B cell (primary cell): ENCODE data around the gene MED27. TPM values are rescaled to one million over a fixed set of nuclear protein-coding genes. Genes with fewer than 3 reads are reported as not detected.

Experiments used
- ATAC-seq: fragments of 200-7000 bp; cut with Tn5 transposase; one replicate; pipeline ENCODE4 v1.10.0; 2021; ENCODE audit warnings: low read depth, mild to moderate bottlenecking, moderate number of reproducible peaks, moderate library complexity
- CTCF ChIA-PET: fragments of 350-600 bp; sonication (Branson Sonifier 250); formaldehyde crosslinking; loops from one replicate; lab custom pipeline; 2021; ENCODE audit warnings: antibody characterized with exemption, inconsistent platforms; lab: Charles Lee
- POLR2A ChIA-PET: fragments of 350-600 bp; sonication (Branson Sonifier 250); formaldehyde crosslinking; loops from one replicate; lab custom pipeline; 2021; ENCODE audit warnings: antibody characterized with exemption; lab: Charles Lee
- DNase-seq: peaks from one replicate; pipeline ENCODE4 v3.0.0; 2013
- H2AFZ ChIP-seq: 2 replicates; pipeline ENCODE4 v1.6.1; 2012; ENCODE audit warnings: mild to moderate bottlenecking, low read depth, low read length; ENCODE audit not compliant: insufficient read depth, poor library complexity, severe bottlenecking
- H3K27ac ChIP-seq, 2 donors: 1 replicate in 1 of 2; 2 replicates in 1 of 2; pipeline ENCODE4 v1.5.1; 2012 to 2013; ENCODE audit warnings: low read length in 2 of 2, mild to moderate bottlenecking in 2 of 2, moderate library complexity in 1 of 2
- H3K27me3 ChIP-seq, 4 experiments: fragments of 200-600 bp in 1 of 4; sonication (generic) in 1 of 4; replicated peaks in 1 of 4; 1 replicate in 2 of 4; 2 replicates in 2 of 4; pipeline versions ENCODE4 v1.6.1 to v1.7.0; 2013 to 2016; ENCODE audit warnings: low read length in 3 of 4, mild to moderate bottlenecking in 2 of 4, mixed read lengths in 1 of 4, moderate library complexity in 1 of 4; ENCODE audit not compliant: insufficient read depth in 4 of 4, control insufficient read depth in 3 of 4; ENCODE audit errors: control extremely low read depth in 1 of 4
- H3K36me3 ChIP-seq, 2 experiments: replicated peaks in 1 of 2; 1 replicate in 1 of 2; 2 replicates in 1 of 2; pipeline versions ENCODE4 v1.6.1 to v1.7.1; 2013; ENCODE audit warnings: low read length in 1 of 2; ENCODE audit not compliant: insufficient read depth in 2 of 2, control insufficient read depth in 1 of 2; ENCODE audit errors: control extremely low read depth in 1 of 2, extremely low read depth in 1 of 2
- H3K4me1 ChIP-seq, 2 donors: fragments of 200-600 bp in 1 of 2; sonication (generic) in 1 of 2; 1 replicate in 1 of 2; 2 replicates in 1 of 2; pipeline versions ENCODE4 v1.5.1 to v1.6.1; 2013 to 2017; ENCODE audit warnings: low read length in 2 of 2; ENCODE audit not compliant: control insufficient read depth in 2 of 2, insufficient read depth in 2 of 2
- H3K4me2 ChIP-seq: replicated peaks from 2 replicates; pipeline ENCODE3; 2012; ENCODE audit warnings: mild to moderate bottlenecking, low read depth, low read length; ENCODE audit not compliant: poor library complexity, severe bottlenecking
- H3K4me3 ChIP-seq, 5 experiments: fragments of 200-600 bp in 1 of 5; sonication (generic) in 1 of 5; 1 replicate in 3 of 5; 2 replicates in 2 of 5; pipeline versions ENCODE4 v1.5.1 to v1.7.0; 2011 to 2016; ENCODE audit warnings: low read length in 4 of 5, mild to moderate bottlenecking in 4 of 5, low read depth in 2 of 5, control low read depth in 1 of 5, moderate library complexity in 1 of 5; ENCODE audit not compliant: insufficient read depth in 1 of 5; ENCODE audit errors: control extremely low read depth in 1 of 5, extremely low read depth in 1 of 5
- H3K79me2 ChIP-seq: fragments of 200-600 bp; sonication (generic); one replicate; pipeline ENCODE4 v1.6.0; 2016; ENCODE audit warnings: low read length; ENCODE audit not compliant: control insufficient read depth, insufficient read depth
- H3K9ac ChIP-seq: fragments of 200-600 bp; sonication (generic); 2 replicates; pipeline ENCODE4 v1.6.1; 2017; ENCODE audit warnings: mild to moderate bottlenecking, low read length, moderate library complexity
- H3K9me3 ChIP-seq, 3 donors: one replicate each; pipeline versions ENCODE4 v1.6.1 to v1.7.1; 2013; ENCODE audit warnings: low read length in 2 of 3; ENCODE audit not compliant: control insufficient read depth in 2 of 3, insufficient read depth in 1 of 3; ENCODE audit errors: control extremely low read depth in 1 of 3
- H4K20me1 ChIP-seq: 2 replicates; pipeline ENCODE4 v1.6.0; 2012; ENCODE audit warnings: mild to moderate bottlenecking, low read length; ENCODE audit not compliant: insufficient read depth, control insufficient read depth, poor library complexity, severe bottlenecking
- H3K27ac Mint-ChIP-seq: one replicate; pipeline ENCODE4 v1.8.0; 2021; ENCODE audit warnings: mixed read lengths
- H3K27me3 Mint-ChIP-seq: one replicate; pipeline ENCODE4 v1.8.0; 2021; ENCODE audit warnings: mixed read lengths
- H3K4me1 Mint-ChIP-seq: one replicate; pipeline ENCODE4 v1.8.0; 2021; ENCODE audit warnings: mixed read lengths
- H3K4me3 Mint-ChIP-seq: one replicate; pipeline ENCODE4 v1.8.0; 2021; ENCODE audit warnings: mixed read lengths
- H3K9me3 Mint-ChIP-seq: one replicate; pipeline ENCODE4 v1.8.0; 2022; ENCODE audit warnings: mixed read lengths; ENCODE audit not compliant: insufficient read depth
- EZH2 ChIP-seq: IDR thresholded peaks from 2 replicates; pipeline ENCODE4 v1.6.1; 2012; ENCODE audit warnings: borderline replicate concordance, low read depth, mild to moderate bottlenecking, moderate library complexity, low read length; ENCODE audit not compliant: insufficient read depth, poor library complexity, severe bottlenecking
- WGBS: methylation state at CpG from one replicate; pipeline ENCODE4 v1.1.5; 2013; ENCODE audit warnings: missing lambda C conversion rate; ENCODE audit not compliant: insufficient coverage; 5-methylcytosine and 5-hydroxymethylcytosine counted together
- intact Hi-C: fragments of 100-400 bp; cut with micrococcal nuclease; formaldehyde crosslinking; loops from one replicate; pipeline ENCODE4 v1.10.0; 2022
- polyA plus RNA-seq: library from polyadenylated mRNA; depleted of rRNA; stranded (reverse); fragments of >200 nt; gene quantifications from 2 replicates; pipeline ENCODE4 v1.2.3, GENCODE V29; 2012
- total RNA-seq, 2 donors: library from RNA; stranded (reverse); fragments of 120-200 nt in 1 of 2; gene quantifications; 1 replicate in 1 of 2; 2 replicates in 1 of 2; pipeline versions ENCODE4 v1.2.3 to v1.2.4, GENCODE V29; 2013 to 2022
- TF ChIP-seq, protein P1 (sequence below): fragments of 200-600 bp; IDR thresholded peaks from one replicate; pipeline ENCODE4 v1.8.0; 2022; ENCODE audit warnings: antibody characterized with exemption, mild to moderate bottlenecking

MED27 gene
- total and polyA plus RNA-seq, 2 donors (not counting 1 experiment from before 2014, with no cell fraction given) = 17.4 to 17.7 TPM

DNA sequence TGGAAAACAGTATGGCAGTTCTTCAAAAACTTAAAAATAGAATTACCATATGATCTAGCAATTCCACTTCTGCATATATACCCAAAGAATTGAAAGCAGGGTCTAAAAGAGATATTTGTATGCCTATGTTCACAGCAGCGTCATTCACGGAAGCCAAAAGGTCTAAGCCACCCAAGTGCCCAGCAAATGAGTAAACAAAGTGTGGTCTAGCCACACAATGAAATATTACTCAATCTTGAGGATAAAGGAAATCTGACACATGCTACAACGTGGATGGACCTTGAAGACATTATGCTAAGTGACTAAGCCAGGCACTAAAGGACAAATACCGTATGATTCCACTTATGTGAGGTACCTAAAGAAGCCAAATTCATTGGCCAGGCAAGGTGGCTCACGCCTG, 11.1 kb upstream of the MED27 start:
- H3K4me3 Mint-ChIP-seq = no peak overlapping the region
- intact Hi-C loops = no loop called here
- H3K9me3 Mint-ChIP-seq = no peaks in the 10 kb centered on the region
- Histone ChIP-seq H3K36me3 (no peaks in the 10 kb centered on the region), H3K9ac (no peak overlapping the region), H3K27ac (no peak overlapping the region), H3K4me3 (no peak overlapping the region), H3K27me3 (peaks cover 0 to 4% (median 0%) of the 10 kb centered on the region in 4 experiments), H2AFZ (no peak overlapping the region), H3K9me3 (no peaks in the 10 kb centered on the region), H3K4me2 (no peak overlapping the region), H4K20me1 (no peaks in the 10 kb centered on the region), H3K4me1 (no peaks in the 10 kb centered on the region), H3K79me2 (no peaks in the 10 kb centered on the region)
- H3K27ac Mint-ChIP-seq = no peak overlapping the region
- ATAC-seq (no peak), DNase-seq (no peak)
- TF ChIP-seq, protein P1, sequence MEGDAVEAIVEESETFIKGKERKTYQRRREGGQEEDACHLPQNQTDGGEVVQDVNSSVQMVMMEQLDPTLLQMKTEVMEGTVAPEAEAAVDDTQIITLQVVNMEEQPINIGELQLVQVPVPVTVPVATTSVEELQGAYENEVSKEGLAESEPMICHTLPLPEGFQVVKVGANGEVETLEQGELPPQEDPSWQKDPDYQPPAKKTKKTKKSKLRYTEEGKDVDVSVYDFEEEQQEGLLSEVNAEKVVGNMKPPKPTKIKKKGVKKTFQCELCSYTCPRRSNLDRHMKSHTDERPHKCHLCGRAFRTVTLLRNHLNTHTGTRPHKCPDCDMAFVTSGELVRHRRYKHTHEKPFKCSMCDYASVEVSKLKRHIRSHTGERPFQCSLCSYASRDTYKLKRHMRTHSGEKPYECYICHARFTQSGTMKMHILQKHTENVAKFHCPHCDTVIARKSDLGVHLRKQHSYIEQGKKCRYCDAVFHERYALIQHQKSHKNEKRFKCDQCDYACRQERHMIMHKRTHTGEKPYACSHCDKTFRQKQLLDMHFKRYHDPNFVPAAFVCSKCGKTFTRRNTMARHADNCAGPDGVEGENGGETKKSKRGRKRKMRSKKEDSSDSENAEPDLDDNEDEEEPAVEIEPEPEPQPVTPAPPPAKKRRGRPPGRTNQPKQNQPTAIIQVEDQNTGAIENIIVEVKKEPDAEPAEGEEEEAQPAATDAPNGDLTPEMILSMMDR = no peak
- TF ChIP-seq EZH2 = no peak
- ChIA-PET POLR2A (no interaction called here), CTCF (no interaction called here)
- H3K27me3 Mint-ChIP-seq = peaks cover 37% of the 10 kb centered on the region
- H3K4me1 Mint-ChIP-seq = no peaks in the 10 kb centered on the region
- 58% methylated on average over 2 of the region's 5 CpGs for WGBS

DNA sequence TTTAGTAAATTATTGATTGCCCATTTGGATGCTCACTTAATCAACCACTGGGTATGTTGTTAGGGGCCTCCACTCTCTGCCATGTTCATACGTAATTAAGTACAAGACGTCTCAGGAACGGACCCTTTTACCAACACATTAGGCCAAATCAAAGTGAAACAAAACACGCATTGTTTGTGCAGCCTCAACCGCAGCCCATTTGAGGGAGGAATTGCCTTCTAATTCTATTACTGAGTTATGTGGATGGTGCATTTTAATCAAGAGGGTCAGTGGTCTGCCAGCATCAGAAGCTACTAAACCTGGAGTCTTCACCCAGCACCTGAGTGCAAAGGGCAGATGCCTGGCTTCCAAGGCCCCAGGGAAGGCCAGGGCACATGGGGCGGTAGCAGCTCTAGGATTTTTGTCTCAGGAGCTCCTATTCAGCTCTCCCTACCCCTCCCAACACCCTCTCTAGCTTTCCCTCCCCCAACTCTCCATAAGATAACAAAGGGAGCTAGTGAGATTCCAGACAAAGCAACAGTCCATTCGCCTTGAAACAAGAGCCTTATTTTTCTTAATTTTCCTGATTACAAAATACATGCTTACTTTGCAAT, 7.9 kb upstream of the MED27 start:
- Mint-ChIP-seq H3K27me3 (peaks cover 28% of the 10 kb centered on the region), H3K4me3 (no peak overlapping the region), H3K9me3 (no peaks in the 10 kb centered on the region), H3K4me1 (no peaks in the 10 kb centered on the region), H3K27ac (no peak overlapping the region)
- intact Hi-C loops = no loop called here
- no peaks in the 10 kb centered on the region for H3K36me3 ChIP-seq
- no peaks in the 10 kb centered on the region for H3K9me3 ChIP-seq
- no peaks in the 10 kb centered on the region for H4K20me1 ChIP-seq
- no peak for ATAC-seq
- DNase-seq = no peak
- ChIA-PET CTCF (no interaction called here), POLR2A (no interaction called here)
- peaks cover 0 to 4% (median 0%) of the 10 kb centered on the region in 4 experiments for H3K27me3 ChIP-seq
- no peaks in the 10 kb centered on the region for H3K79me2 ChIP-seq
- no peak overlapping the region for H3K9ac ChIP-seq
- no peaks in the 10 kb centered on the region for H3K4me1 ChIP-seq
- H3K27ac ChIP-seq = no peak overlapping the region
- 100% methylated on average over 2 of the region's 7 CpGs for whole genome bisulfite sequencing
- TF ChIP-seq, protein P1 = no peak
- no peak for TF ChIP-seq EZH2
- no peak overlapping the region for H3K4me2 ChIP-seq
- H3K4me3 ChIP-seq = no peak overlapping the region
- H2AFZ ChIP-seq = no peak overlapping the region
